Uterus (tissue), 2 donors: ENCODE measurements around the gene PRMT2.

Source experiments
- CTCF ChIP-seq, 4 experiments: fragments of 200-600 bp in 2 of 4; fragments of 450-650 bp in 2 of 4; sonication (generic) in 2 of 4; IDR thresholded peaks; one replicate each; pipeline ENCODE4 v1.5.1; 2016 to 2019; ENCODE audit warnings: antibody characterized with exemption in 4 of 4, mild to moderate bottlenecking in 2 of 4, moderate library complexity in 1 of 4
- POLR2A ChIP-seq, 2 donors: fragments of 450-650 bp; IDR thresholded peaks; one replicate each; pipeline ENCODE4 v1.6.1; 2016; ENCODE audit warnings: antibody characterized with exemption in 2 of 2, mild to moderate bottlenecking in 1 of 2, moderate library complexity in 1 of 2

DNA sequence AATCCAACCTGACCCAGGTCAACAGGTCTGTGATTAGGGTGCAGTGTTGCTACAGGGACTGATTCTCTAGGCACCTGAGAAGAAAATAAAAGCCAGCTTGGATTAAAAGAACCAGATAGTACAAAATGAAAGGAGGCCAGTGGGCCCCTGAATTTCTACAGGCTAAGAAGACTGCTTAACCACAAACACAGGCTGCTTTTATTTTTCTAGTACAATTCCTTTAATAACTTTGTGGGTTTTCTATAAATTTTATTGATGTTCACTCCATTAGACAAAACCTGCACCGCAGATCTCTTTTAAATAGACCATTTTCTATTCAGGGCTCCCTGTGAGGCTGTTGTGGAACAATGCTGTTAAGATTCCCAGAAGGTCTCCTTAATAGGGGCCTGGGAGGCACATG, 9.7 kb upstream of the PRMT2 start:
- no peak for TF ChIP-seq CTCF (IDR thresholded peaks at IDR 0.05)
- TF ChIP-seq POLR2A (IDR thresholded peaks at IDR 0.05), result no peak
